ENCODE measurements around the gene SOWAHC.

- TF ChIP-seq CTCF (IDR thresholded peaks at IDR 0.05; ENCODE audit: poor library complexity, severe bottlenecking) (no peak), TAF1 (IDR thresholded peaks at IDR 0.05; ENCODE audit: low read depth) (no peak), EP300 (conservative IDR thresholded peaks at IDR 0.05; ENCODE audit: poor library complexity, severe bottlenecking) (no peak), EZH2 (IDR thresholded peaks at IDR 0.05; ENCODE audit: borderline replicate concordance, insufficient read depth, low read length, poor library complexity, severe bottlenecking) (no peak), RAD21 (conservative IDR thresholded peaks at IDR 0.05) (no peak), POLR2AphosphoS5 (IDR thresholded peaks at IDR 0.05) (no peak), MXI1 (conservative IDR thresholded peaks at IDR 0.05; ENCODE audit: poor library complexity, severe bottlenecking) (no peak), REST (IDR thresholded peaks at IDR 0.05; ENCODE audit: borderline replicate concordance) (no peak), SMC3 (conservative IDR thresholded peaks at IDR 0.05; ENCODE audit: poor library complexity) (no peak)
These were observed 812 bp downstream of the SOWAHC start for GRCh38 chr2:109614715-109615636.
